ENCODE measurements around the gene PPP1R14D. TPM values are rescaled to one million over a fixed set of nuclear protein-coding genes. Genes with fewer than 3 reads are reported as not detected.

Gene PPP1R14D
- total RNA-seq, 2 experiments from 2014 or later: not detected

DNA sequence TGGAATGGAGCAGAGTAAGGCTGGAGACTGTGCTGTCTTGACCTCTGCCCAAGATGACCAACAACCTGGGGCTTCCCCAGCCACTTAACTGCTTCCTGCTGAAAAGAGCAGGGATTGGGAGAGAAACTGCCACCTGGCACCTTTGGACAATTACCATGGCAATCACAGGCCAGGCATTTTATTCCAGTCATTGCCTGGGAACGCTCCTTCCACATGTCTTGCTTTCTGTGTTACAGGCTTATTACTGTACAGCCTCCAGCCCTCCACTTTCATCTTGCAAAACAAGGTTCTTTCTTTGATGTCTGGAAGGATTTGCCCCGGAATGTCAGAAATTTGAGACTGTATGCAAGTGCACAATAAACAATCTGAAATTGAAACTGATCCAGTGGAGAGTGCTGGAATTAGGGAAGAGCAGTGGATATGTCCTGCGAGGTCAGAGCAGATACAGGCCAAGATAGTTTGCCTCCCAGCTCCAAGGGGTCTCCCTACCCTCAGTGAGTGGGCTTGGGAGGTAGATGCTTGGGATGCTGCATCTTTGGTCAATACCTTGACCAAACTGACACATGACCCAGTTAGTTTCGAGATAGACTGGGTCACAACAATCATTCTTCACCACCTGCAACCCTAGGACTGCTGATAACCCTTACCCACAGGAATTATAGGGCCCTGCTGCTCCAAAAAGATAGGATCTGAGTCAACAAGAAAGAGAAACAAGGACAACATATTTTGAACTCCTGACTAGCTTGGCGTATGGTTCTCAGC lies 2.7 kb downstream of the PPP1R14D start:
- Mint-ChIP-seq H3K4me3 (no peak overlapping the region), H3K36me3 (ENCODE audit: low read depth) (no peaks in the 10 kb centered on the region), H3K9me3 (no peaks in the 10 kb centered on the region), H3K27ac (no peak overlapping the region), H3K27me3 (peaks cover 8% of the 10 kb centered on the region), H3K4me1 (ENCODE audit: low read depth) (no peaks in the 10 kb centered on the region)
- ATAC-seq (ENCODE audit: poor library complexity) (no peak), DNase-seq (no peak)
- CTCF ChIA-PET: no interaction called here
- Histone ChIP-seq H3K9me3 (ENCODE audit: control insufficient read depth in 1 of 2, insufficient read depth in 1 of 2, low read length in 2 of 2) (no peaks in the 10 kb centered on the region), H3K4me1 (ENCODE audit: insufficient read depth, low read length) (no peaks in the 10 kb centered on the region), H3K27ac (ENCODE audit: low read depth in 1 of 2, low read length in 2 of 2) (no peak overlapping the region), H3K4me3 (ENCODE audit: low read length) (no peak overlapping the region), H3K27me3 (ENCODE audit: control insufficient read depth in 1 of 2, insufficient read depth in 2 of 2, low read length in 2 of 2) (no peaks in the 10 kb centered on the region), H3K36me3 (ENCODE audit: insufficient read depth, low read length) (no peaks in the 10 kb centered on the region)
- intact Hi-C loops (cut with DNase I, micrococcal nuclease): no loop called here
- TF ChIP-seq CTCF (IDR thresholded peaks at IDR 0.05): no peak
- POLR2A ChIA-PET: no interaction called here

- Histone ChIP-seq H3K9me3 (ENCODE audit: control insufficient read depth in 1 of 2, insufficient read depth in 1 of 2, low read length in 2 of 2) (no peaks in the 10 kb centered on the region), H3K27me3 (ENCODE audit: control insufficient read depth in 1 of 2, insufficient read depth in 2 of 2, low read length in 2 of 2) (no peaks in the 10 kb centered on the region), H3K4me1 (ENCODE audit: insufficient read depth, low read length) (no peaks in the 10 kb centered on the region), H3K27ac (ENCODE audit: low read depth in 1 of 2, low read length in 2 of 2) (no peak overlapping the region), H3K4me3 (ENCODE audit: low read length) (no peak overlapping the region), H3K36me3 (ENCODE audit: insufficient read depth, low read length) (no peaks in the 10 kb centered on the region)
- no peak for TF ChIP-seq CTCF (IDR thresholded peaks at IDR 0.05)
- intact Hi-C loops (cut with DNase I, micrococcal nuclease): no loop called here
- no peak for ATAC-seq (ENCODE audit: poor library complexity)
- Mint-ChIP-seq H3K27me3 (peaks cover 8% of the 10 kb centered on the region), H3K4me1 (ENCODE audit: low read depth) (no peaks in the 10 kb centered on the region), H3K27ac (no peak overlapping the region), H3K4me3 (no peak overlapping the region), H3K36me3 (ENCODE audit: low read depth) (no peaks in the 10 kb centered on the region), H3K9me3 (no peaks in the 10 kb centered on the region)
- POLR2A ChIA-PET: no interaction called here
- CTCF ChIA-PET: no interaction called here
- DNase-seq: no peak
Observed at GRCh38 chr15:40823572-40824343, 4.8 kb downstream of the PPP1R14D start.

DNA sequence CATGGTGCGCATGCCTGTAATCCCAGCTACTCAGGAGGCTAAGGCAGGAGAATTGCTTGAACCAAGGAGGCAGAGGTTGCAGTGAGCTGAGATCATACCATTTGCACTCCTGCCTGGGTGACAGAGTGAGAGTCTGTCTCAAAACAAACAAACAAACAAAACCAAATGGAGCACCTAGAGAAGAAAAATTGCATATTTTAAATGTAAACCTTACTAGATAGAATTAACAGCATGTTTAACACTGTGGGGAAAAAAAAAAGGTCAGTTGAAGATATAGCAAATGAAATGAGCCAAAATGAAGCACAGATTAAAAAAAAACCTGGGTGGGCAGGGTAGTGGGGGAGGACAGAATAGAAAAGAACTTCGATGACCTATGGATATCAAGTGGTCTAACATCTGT lies 7.3 kb downstream of the PPP1R14D start:
- H3K27me3 ChIP-seq (ENCODE audit: control insufficient read depth in 1 of 2, insufficient read depth in 2 of 2, low read length in 2 of 2): no peaks in the 10 kb centered on the region
- intact Hi-C loops (cut with DNase I, micrococcal nuclease): no loop called here
- ATAC-seq (ENCODE audit: poor library complexity) (no peak), DNase-seq (no peak)
- Mint-ChIP-seq H3K27me3 (peaks cover 8% of the 10 kb centered on the region), H3K27ac (no peak overlapping the region), H3K9me3 (no peaks in the 10 kb centered on the region), H3K4me1 (ENCODE audit: low read depth) (no peaks in the 10 kb centered on the region), H3K4me3 (no peak overlapping the region), H3K36me3 (ENCODE audit: low read depth) (no peaks in the 10 kb centered on the region)
- CTCF ChIA-PET: no interaction called here
- H3K36me3 ChIP-seq (ENCODE audit: insufficient read depth, low read length): no peaks in the 10 kb centered on the region
- TF ChIP-seq CTCF (IDR thresholded peaks at IDR 0.05): no peak
- H3K27ac ChIP-seq (ENCODE audit: low read depth in 1 of 2, low read length in 2 of 2): no peak overlapping the region
- no peaks in the 10 kb centered on the region for H3K4me1 ChIP-seq (ENCODE audit: insufficient read depth, low read length)
- POLR2A ChIA-PET: no interaction called here
- H3K9me3 ChIP-seq (ENCODE audit: control insufficient read depth in 1 of 2, insufficient read depth in 1 of 2, low read length in 2 of 2): no peaks in the 10 kb centered on the region
- H3K4me3 ChIP-seq (ENCODE audit: low read length): no peak overlapping the region

Data from CD4-positive, alpha-beta T cell (primary cell).